RWPE1 (cell line): ENCODE data around the gene CETN1.

Experiments
- CTCF ChIA-PET: fragments of 350-600 bp; sonication (Branson Sonifier 250); formaldehyde crosslinking; extraction: SDS; loops from one replicate; lab custom pipeline; 2021; lab: Yijun Ruan, JAX
- POLR2A ChIA-PET: fragments of 400-600 bp; formaldehyde crosslinking; extraction: SDS; loops from one replicate; lab custom pipeline; 2020; ENCODE audit warnings: antibody characterized with exemption; ENCODE audit not compliant: low non-redundant PET; lab: Yijun Ruan, JAX
- DNase-seq: peaks from one replicate; pipeline ENCODE4 v3.0.0; 2012; ENCODE audit warnings: low spot score
- H3K27ac ChIP-seq: fragments of 450-650 bp; 2 replicates; pipeline ENCODE4 v1.5.1; 2017
- CTCF ChIP-seq: fragments of 450-650 bp; conservative IDR thresholded peaks from 2 replicates; pipeline ENCODE4 v1.5.1; 2017; ENCODE audit warnings: low read depth, mild to moderate bottlenecking

The CETN1 gene

GRCh38 chr18:623761-624620 is 43.8 kb downstream of the CETN1 start:
- TF ChIP-seq CTCF: peak; percentile 67; the same call in 1 of the 2 replicates
- POLR2A ChIA-PET: no interaction called here
- CTCF ChIA-PET: interaction anchor here (0.5 to 1.5 kb wide), 20 partner anchors 9 to 1498 kb away, joined by 3 to 22 read pairs (median 4); partner anchors contain the start of genes ENOSF1 and TYMS
- H3K27ac ChIP-seq: no peak overlapping the region
- peak; percentile 51 for DNase-seq

GRCh38 chr18:627231-627630 is 47.1 kb downstream of the CETN1 start:
- DNase-seq: no peak
- H3K27ac ChIP-seq: no peak overlapping the region
- ChIA-PET POLR2A (no interaction called here), CTCF (interaction anchor here (1.1 kb wide), 1 partner anchor 203 kb away, joined by 4 read pairs; no protein-coding TSS in a partner anchor)
- no peak for TF ChIP-seq CTCF

- CTCF ChIA-PET: interaction anchor here (0.6 to 1.0 kb wide), 3 partner anchors 10 to 374 kb away, joined by 3 to 4 read pairs (median 4); no protein-coding TSS in a partner anchor
- no peak for DNase-seq
- POLR2A ChIA-PET: no interaction called here
- no peak for TF ChIP-seq CTCF
- no peak overlapping the region for H3K27ac ChIP-seq
These were observed 49.3 kb downstream of the CETN1 start for GRCh38 chr18:629269-630150.

GRCh38 chr18:631560-631959 is 51.4 kb downstream of the CETN1 start:
- CTCF ChIA-PET: no interaction called here
- no peak for TF ChIP-seq CTCF
- H3K27ac ChIP-seq: no peak overlapping the region
- POLR2A ChIA-PET: no interaction called here
- no peak for DNase-seq
